Measurements from ENCODE around the gene CREBL2. TPM values are rescaled to one million over a fixed set of nuclear protein-coding genes. Genes with fewer than 3 reads are reported as not detected.

CREBL2 gene
- total RNA-seq, 1 experiment from 2014 or later: 18.3 TPM

DNA sequence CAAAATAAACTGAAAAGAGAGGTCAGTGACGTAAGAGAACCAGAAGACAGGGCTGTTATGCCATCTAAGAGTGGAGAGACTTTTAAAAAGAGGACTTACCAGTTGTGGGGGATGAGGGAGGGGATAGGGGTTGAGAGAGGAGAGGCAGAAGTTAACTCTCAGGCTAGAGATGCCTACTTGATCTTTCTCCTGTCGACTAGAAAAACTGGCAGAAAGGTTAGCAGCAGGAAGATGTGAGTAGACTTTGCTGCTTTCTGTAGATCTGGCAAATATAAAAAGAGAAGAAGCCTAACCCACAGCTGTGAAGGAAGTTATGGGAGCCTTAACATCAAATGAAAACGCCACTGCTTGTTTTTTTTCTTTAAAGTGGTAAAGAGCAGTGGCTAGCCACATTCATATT lies 10.7 kb downstream of the CREBL2 start:
- H3K23me2 ChIP-seq (ENCODE audit: insufficient read length, low read depth, low read length, poor library complexity, severe bottlenecking): no peaks in the 10 kb centered on the region
- H2BK12ac ChIP-seq (ENCODE audit: insufficient read length, low read depth, low read length): no peak overlapping the region
- DNase-seq: no peak
- H2AK5ac ChIP-seq (ENCODE audit: insufficient read length, low read length): no peak overlapping the region
- H4K5ac ChIP-seq (ENCODE audit: insufficient read length, low read depth, low read length): no peak overlapping the region
- H3K79me1 ChIP-seq (ENCODE audit: insufficient read depth, low read depth, low read length, poor library complexity, severe bottlenecking): no peaks in the 10 kb centered on the region
- TF ChIP-seq, protein P1, sequence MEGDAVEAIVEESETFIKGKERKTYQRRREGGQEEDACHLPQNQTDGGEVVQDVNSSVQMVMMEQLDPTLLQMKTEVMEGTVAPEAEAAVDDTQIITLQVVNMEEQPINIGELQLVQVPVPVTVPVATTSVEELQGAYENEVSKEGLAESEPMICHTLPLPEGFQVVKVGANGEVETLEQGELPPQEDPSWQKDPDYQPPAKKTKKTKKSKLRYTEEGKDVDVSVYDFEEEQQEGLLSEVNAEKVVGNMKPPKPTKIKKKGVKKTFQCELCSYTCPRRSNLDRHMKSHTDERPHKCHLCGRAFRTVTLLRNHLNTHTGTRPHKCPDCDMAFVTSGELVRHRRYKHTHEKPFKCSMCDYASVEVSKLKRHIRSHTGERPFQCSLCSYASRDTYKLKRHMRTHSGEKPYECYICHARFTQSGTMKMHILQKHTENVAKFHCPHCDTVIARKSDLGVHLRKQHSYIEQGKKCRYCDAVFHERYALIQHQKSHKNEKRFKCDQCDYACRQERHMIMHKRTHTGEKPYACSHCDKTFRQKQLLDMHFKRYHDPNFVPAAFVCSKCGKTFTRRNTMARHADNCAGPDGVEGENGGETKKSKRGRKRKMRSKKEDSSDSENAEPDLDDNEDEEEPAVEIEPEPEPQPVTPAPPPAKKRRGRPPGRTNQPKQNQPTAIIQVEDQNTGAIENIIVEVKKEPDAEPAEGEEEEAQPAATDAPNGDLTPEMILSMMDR (conservative IDR thresholded peaks at IDR 0.05): no peak
- no peak overlapping the region for H2BK15ac ChIP-seq (ENCODE audit: low read depth, low read length)
- no peaks in the 10 kb centered on the region for H3K9me3 ChIP-seq (ENCODE audit: control insufficient read depth, low read depth, low read length)
- H3K27ac Mint-ChIP-seq: no peak overlapping the region
- no peak overlapping the region for H3K23ac ChIP-seq (ENCODE audit: insufficient read length, low read depth, low read length)
- no peak overlapping the region for H3K18ac ChIP-seq (ENCODE audit: insufficient read length, low read depth, low read length)
- H2AFZ ChIP-seq (ENCODE audit: low read length): no peak overlapping the region
- no peak overlapping the region for H2BK120ac ChIP-seq (ENCODE audit: low read depth, low read length, poor library complexity, severe bottlenecking)
- no peaks in the 10 kb centered on the region for H3K4me1 ChIP-seq (ENCODE audit: insufficient read depth, low read length)
- no peak overlapping the region for H3K4ac ChIP-seq (ENCODE audit: low read depth, low read length)
- H2BK5ac ChIP-seq (ENCODE audit: insufficient read length, low read length): no peak overlapping the region
- H3T11ph ChIP-seq (ENCODE audit: low read length): no peak overlapping the region
- H3K14ac ChIP-seq (ENCODE audit: insufficient read depth, low read length): no peak overlapping the region
- H3K4me2 ChIP-seq (ENCODE audit: insufficient read depth, insufficient read length, low read length): no peak overlapping the region
- no peak overlapping the region for H4K91ac ChIP-seq (ENCODE audit: insufficient read length, low read depth, low read length)
- H3K27me3 Mint-ChIP-seq (ENCODE audit: low read depth): no peaks in the 10 kb centered on the region
- no peaks in the 10 kb centered on the region for H3K27me3 ChIP-seq (ENCODE audit: insufficient read depth, low read length)
- H3K79me2 ChIP-seq (ENCODE audit: insufficient read depth, low read length): no peaks in the 10 kb centered on the region
- no peak overlapping the region for H3K56ac ChIP-seq (ENCODE audit: insufficient read length, low read depth, low read length)
- H4K8ac ChIP-seq (replicated peaks; ENCODE audit: insufficient read length, low read depth, low read length): no peak overlapping the region
- peaks cover 20 to 40% (median 35%) of the 10 kb centered on the region in 3 experiments for H3K36me3 Mint-ChIP-seq (ENCODE audit: insufficient read depth in 1 of 3, low read depth in 3 of 3)
- H3K4me3 Mint-ChIP-seq: no peak overlapping the region
- H3K9me3 Mint-ChIP-seq: peaks cover 18 to 27% of the 10 kb centered on the region in 2 experiments
- peaks cover 11 to 14% of the 10 kb centered on the region in 2 experiments; a peak in 3 of 4 replicates for H3K4me1 Mint-ChIP-seq
- WGBS (ENCODE audit: extremely low coverage, insufficient read length, low lambda C conversion rate): no CpG with 5 or more reads among the region's 3 CpGs
- H2BK20ac ChIP-seq (ENCODE audit: low read depth, low read length, poor library complexity, severe bottlenecking): no peak overlapping the region
- no peak overlapping the region for H3K27ac ChIP-seq (ENCODE audit: insufficient read length, low read depth, low read length)
- H4K20me1 ChIP-seq (ENCODE audit: control insufficient read depth, insufficient read depth, insufficient read length): no peaks in the 10 kb centered on the region
- no peak overlapping the region for H3K9ac ChIP-seq (ENCODE audit: extremely low read depth, insufficient read length, low read length)
